Eye (tissue), 1 donor: Measurements from ENCODE around the gene HERC6.
"Not testable (repeated sequence)": the region's sequence is repeated elsewhere in the genome, so short reads cannot be mapped to it uniquely, and the experiment has no call there.

Source experiments
- DNase-seq: peaks from one replicate; pipeline ENCODE4 v3.0.0-alpha.2; 2015

HERC6 gene

DNA sequence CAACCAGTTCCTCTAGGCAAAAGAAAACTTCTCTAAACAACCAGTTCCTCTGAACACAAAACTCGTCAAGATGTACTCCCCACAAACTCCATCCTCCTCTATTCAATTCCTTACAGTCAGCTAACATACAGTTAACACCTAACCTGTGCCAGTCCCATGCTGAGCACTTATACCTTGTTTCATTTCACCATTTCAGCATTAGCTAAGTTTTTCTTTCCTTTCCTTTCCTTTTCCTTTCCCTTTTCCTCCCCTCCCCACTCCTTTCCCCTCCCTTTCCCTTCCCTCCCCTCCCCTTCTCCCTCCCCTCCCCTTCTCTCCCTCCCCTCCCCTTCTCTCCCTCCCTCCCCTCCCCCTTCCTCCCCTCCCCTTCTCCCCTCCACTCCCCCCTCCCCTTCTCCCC, 13.1 kb downstream of the HERC6 start:
- no peak for DNase-seq

DNA sequence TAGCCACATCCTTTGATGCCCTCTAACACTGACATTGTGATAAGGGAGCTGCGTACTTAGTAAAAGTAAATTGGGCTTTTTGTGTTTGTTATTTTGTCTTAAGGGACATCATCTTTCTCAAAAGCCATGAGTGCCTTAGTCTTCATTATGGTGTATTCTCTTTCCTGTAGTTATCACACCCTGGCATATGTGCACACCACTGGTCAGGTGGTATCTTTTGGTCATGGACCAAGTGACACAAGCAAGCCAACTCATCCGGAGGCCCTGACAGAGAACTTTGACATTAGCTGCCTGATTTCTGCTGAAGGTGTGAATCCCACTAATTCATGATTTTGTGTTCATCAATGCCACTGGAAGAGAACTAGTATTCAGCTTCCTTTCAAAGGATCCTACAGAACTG, 18.0 kb downstream of the HERC6 start:
- DNase-seq: no peak

DNA sequence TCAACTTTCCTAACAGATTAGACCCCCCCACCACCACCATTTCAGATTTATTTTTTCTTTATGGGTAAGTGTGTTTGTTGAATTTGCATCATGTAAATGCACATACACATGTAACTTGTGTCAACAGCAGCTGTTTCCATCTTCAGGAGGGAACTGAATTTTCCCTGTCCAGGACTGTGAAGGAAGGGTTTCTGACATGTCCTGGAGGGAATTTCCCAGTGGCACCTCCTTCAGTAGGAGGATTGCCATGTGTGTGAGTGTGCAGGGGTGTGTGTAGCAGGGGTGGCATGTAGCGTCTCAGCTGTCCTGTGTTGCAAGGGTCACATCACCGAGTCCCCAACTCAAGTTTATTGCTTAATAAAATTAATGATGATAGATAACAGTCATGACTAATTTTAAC, 19.7 kb downstream of the HERC6 start:
- no peak for DNase-seq

DNA sequence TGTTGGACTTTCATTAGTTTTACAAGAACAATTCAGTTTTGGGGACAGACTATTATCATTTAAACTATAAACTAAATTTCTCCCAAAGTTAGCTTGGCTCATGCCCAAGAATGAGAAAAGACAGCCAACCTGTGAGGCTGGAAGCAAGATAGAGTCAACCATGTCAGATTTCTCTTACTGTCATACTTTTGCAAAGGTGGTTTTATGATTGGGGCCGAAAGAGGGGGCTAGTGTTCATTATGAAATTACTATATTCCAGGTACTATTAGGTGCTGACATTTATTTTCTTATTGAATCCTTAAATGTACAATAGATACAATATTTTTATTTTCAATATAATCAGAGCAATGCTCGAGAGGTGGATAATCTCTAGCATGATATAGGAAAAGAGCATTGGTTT, 30.6 kb downstream of the HERC6 start:
- no peak for DNase-seq

DNA sequence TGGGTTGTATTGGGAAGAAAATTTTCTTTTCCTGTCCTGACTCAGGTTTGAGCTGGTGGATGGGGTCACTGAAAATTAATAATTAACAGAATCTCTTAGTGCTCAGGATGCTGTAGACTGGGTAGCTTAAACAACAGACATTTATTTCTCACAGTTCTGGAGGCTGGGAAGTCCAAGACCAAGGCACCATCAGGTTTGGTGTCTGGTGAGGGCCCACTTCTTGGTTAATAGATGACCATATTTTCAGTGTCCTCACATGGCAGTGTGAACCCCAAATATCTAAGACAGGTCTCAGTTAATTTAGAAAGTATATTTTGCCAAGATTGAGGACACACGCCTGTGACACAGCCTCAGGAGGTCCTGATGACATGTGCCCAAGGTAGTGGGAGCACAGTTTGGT, 31.1 kb downstream of the HERC6 start:
- no peak for DNase-seq

DNA sequence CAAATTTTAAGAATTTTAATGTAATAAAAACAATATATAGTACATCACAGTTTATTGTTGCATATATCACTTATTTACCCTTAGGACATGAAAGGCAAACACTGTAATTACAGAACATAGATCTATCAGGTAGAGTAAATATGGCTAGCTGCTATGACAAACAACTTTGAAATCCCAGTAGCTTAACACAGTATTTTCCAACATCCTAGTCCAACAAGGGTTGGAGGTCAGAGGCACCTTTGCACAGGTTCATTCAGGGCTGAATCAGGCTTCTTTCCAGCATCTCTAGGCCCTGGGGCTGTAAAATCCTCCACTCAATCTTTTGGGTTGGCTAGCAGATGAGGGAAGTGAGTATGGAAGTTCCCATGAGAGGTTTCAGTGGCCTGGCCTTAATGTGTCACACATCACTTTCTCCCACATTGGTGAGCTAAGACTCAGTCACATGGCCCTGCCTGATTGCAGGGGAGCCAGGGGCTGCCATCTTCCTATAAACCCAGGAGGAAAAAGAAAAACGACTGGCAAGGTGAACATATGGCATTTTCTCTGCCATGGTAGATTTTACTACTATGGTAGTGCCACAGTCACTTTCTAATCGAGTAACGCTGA, 32.9 kb downstream of the HERC6 start:
- no peak for DNase-seq

DNA sequence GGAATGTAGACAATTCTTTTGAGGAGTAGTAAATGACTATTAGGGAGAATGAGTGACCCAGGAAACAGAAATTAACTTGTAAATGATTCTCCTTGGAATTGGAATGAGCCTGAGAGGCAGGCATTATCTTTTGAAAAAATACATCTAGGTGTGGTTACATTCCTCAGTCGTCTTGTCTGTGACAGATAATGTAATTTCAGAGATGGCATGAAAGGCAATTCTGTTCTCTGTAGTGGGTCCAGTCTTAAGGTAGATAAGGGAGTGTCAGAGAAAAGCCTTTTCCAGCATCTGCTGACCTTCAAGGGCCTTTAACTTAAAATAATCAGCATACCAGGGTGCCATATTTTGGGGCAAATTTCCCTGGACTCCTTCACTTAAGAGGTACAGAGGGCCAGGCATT, 35.1 kb downstream of the HERC6 start:
- no peak for DNase-seq

DNA sequence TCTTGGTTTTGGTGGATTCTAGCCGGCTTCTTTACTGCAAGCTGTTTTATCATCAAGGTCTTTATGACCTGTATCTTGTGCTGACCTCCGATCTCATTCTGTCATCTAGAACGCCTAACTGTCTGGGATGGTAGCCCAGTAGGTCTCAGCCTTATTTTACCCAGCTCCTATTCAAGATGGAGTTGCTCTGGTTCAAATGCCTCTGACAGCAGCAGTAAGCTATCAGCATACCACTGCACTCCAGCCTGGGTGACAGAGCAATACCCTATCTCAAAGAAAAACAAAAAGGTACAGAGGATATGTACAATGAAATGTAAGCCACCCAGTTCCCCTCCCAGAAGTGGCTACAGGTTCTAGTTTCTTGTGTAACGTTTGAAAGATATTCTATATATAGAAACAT, 36.1 kb downstream of the HERC6 start:
- DNase-seq: no peak

DNA sequence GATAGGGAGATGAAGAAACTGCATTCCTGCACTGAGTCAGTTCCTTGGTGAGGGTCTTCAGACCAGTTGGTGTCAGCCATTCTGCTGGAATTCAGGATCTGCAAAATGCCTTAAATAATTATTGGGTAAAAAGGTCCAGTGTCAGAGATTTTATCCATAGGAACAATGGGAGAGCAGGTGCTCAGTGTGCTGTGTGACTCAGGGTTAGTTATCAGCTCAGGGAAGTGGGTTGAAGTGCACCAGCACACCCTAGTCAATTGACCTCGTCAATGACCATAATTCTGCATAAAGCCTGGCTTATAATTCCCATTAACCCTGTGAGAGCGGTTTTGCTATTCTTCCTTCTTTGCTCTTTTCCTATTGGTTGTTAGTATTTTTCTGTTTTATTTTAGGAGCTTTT, 37.3 kb downstream of the HERC6 start:
- no peak for DNase-seq

DNA sequence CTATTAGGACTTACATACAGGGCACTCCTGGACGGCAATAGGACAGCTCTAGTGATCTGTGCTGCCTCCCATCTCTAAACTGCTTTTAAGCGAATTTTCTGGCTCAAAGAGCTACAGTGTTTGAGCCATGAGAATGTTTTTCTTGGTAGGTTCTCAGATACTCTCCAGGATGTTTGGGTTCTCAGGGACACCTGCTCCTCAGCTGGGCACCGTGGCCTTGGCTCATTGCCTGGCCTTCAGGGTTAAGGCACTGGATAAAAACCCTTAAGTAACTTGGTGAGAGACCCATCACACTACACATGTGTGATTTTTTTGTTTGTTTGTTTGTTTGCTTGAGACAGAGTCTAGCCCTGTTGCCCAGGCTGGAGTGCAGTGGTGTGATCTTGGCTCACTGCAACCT, 39.8 kb downstream of the HERC6 start:
- no peak for DNase-seq

DNA sequence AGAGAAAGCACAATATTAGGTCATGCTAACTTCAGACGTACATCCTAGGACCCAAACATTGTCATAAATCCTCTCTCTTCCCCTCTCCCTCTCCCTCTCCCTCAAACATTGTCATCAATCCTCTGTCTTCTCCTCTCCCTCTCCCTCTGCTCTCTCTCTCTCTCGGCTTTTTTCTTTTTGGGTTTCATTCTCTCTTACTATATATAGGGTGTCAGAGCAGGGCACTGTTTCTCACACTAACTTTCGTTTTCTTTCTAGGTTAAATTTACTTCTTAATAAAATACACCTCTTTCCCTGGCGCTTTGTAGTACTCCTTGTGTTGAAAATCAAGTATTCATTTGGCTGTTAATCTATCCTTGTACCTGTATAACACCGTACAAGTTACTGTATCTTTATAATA, 41.2 kb downstream of the HERC6 start:
- no peak for DNase-seq

DNA sequence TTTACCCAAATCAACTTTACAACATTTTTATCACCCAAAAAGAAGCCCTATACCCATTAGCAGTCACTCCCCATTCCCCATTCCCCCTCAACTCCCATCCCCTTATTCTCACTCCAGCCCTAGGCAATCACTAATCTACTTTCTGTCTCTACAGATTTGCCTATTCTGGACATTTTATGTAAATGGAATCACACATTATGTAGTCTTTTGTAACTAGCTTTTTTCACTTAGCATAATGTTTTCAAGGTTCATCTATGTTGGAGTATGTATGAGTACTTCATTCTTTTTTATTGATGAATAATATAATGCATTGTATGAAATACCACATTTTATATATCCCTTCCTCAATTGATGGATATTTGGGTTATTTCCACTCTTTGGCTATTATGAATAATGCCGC, 42.2 kb downstream of the HERC6 start:
- DNase-seq: no peak

DNA sequence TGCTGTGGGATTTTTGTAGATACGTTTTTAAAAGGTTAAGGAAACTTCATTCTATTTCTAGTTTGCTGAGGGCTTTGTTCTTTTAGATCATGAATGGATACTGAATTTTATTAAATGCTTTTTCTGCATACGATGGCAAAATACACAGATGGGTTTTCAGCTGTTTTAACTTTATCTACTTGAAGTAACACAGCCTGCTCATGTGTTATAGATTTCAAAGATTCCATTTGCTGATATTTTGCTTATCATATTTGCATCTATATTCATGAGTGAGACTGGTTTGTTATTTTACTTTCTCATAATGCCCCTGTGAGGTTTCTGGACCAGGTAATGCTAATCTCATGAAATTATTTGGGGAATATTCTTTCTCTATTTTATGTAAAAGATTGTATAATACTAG, 43.8 kb downstream of the HERC6 start:
- DNase-seq: no peak

DNA sequence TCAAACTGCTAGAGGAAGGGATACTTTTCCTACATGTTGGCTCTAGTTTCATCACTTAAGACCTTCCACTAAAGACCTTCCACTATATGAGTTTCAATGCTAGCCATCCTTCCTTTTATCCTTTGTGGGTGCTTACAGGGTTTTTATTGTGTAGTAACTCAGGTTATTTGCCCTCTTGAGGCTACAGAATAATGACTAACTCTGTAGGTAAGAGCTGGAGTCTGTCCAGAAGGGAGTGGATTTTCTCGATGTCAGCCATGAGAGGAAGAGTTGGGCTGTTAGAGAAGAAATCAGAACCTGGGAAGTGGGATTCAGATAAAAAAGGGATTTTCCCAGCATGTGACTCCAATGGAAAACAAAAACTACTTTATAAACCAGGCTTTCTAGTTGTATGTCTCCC, 50.7 kb downstream of the HERC6 start:
- no peak for DNase-seq

DNA sequence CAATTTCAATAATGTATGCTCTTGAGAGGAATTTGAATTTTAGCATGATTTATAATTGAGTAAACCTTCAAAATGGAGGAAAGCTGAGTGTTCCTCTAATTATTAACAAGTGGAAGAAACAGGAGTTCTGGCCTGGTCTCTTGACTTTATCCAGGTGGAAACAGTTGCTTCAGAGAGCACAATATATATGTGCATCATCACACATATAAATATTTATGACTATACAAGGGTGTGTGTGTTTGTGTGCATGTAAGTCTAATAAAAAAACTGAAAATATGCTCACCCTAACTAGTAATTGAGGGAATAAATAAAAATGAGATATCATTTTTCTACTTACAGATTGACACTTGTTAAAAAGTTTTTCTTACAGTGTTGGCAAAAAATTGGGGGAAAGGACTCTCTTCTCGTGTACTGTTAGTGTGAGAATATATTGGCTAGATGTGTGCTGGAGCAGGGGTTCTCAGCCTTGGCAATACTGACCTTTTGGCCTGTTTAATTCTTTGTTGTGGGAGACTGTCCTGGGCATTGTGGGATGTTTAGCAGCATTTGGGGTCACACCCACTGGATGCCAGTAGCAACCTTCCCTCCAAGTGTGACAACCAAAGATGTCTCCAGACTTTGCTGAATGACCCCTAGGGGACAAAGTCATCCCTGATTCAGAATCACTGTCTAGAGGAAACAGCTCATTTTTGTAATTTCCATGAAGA, 57.5 kb downstream of the HERC6 start:
- no peak for DNase-seq

DNA sequence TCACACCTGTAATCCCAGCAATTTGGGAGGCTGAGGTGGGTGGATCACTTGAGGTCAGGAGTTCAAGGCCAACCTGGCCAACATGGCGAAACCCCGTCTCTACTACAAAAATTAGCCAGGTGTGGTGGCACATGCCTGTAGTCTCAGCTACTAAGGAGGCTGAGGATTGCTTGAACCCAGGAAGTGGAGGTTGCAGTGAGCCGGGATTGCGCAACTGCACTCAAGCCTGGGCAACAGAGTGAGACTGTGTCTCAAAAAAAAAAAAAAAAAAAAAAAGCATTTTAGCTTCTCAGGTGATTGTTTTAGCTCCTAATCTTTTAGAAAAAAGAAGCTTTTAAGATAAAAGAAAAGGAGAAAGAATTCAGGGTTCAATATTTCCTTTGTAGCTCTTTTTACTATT, 59.2 kb downstream of the HERC6 start:
- DNase-seq: not testable (repeated sequence)

DNA sequence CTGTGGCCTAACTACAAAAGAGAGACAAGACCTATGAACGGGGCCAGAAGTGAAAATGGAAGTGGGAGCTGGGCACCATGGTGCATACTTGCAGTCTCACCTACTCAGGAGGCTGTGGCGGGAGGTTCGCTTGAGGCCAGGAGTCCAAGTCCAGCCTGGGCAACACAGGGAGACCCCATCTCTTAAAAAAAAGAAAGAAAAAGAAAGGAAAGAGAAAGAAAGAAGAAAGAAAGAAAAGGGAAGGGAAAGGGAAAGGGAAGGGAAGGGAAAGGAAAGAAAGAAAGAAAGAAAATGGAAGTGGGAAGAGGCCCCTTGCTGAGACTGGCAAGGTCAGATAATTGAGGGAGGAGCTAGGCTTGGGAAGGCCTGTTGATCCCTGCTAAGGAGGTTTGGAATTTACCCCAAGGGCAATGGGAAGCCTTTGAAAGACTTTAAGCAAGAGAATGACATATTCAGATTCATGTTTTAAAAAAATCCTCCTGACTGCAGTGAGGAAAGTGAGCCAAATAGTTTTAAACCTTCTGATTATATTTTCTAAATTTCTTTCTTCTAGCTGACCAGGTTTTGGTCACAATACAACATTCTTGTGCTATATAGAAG, 60.6 kb downstream of the HERC6 start:
- DNase-seq: peak; percentile 12

DNA sequence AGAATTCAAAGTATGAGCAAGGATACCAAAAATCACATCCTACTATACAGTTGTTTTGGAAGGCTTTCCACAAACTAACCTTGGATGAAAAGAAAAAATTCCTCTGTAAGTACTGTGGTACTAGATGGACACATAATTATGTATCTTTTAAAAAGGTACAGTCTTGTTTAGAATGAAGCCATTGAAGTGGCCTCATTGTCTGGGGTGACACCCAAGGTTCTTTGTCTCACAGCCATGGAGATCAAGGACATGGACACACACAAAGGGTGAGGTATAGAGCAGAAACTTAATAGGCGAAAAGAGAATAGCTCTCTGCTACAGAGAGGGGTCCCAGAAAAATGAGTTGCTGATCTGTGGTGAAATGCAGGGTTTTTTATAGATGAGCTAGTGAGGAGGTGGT, 61.5 kb downstream of the HERC6 start:
- no peak for DNase-seq

DNA sequence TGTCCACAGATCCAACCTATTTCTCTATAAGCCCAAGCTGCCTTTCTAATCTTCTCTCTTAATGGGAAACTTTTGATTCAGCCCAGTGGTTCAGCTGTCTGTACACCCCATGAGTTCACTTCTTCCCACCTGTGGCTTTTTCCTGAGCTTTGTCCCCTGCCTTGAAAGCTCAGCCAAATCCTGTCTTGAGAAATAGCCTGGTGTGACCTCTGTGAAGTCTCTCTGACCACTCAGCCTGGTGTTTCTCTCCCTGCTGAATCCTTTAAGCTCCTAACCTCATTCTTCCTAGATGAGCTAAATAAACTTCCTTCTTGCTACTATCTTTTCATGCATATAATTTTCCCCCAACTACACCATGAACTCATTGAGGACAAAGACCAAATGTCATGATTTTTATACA, 63.0 kb downstream of the HERC6 start:
- no peak for DNase-seq

DNA sequence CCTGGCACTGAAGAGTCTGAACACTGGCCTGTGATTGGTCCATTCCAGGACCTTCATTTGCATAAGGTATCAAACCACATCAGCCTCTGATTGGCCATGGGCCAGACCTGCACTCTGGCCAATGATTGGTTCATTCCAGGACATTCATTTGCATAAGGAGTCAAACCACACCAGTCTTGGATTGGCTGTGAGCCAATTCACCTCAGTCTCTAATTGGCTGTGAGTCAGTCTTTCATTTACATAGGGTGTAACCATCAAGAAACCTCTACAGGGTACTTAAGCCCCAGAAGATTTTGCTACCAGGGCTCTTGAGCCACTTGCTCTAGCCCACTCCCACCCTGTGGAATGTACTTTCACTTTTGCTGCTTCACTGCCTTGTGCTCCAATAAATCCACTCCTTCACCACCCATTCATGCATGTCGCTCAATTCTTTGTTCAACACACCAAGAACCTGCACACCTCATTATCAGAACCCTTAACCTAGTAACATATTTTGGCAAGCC, 64.1 kb downstream of the HERC6 start:
- no peak for DNase-seq

DNA sequence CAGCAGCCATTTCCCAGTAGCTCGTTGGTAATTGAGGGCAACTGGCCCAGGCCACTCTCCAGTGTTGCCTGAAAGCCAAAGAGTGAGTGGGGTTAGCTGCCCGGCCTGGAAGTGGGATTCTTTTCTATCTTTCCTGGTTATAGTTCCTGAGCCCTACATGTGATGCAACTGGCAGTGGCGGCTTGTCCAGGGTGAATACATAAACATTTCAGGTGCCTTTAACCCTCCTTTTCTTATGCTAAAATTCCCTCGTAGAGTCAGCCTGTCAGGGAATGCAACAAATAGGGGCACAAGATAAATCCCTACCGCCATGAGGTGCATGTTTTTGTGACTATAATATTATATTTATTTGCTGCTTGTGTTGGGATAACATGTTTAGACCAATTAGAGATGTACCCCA, 64.8 kb downstream of the HERC6 start:
- DNase-seq: no peak

DNA sequence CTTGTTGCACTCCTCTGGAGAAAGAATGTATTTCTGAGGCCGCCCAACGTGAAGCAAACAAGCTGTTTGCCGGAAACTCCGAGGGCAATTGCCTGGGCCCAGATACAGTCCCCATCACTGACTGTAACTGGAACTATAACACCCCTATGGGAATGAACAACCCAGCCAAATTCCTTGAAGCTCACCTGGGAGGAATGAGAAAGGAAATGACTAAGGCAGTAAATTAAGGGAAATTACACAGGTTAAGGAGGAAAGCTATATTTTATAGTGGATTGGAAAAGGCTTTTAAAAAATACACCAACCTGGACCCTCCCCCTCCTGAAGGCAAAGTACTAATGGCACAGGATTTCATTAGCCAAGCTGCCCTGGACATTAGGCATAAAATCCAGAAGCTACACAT, 66.6 kb downstream of the HERC6 start:
- DNase-seq: no peak

DNA sequence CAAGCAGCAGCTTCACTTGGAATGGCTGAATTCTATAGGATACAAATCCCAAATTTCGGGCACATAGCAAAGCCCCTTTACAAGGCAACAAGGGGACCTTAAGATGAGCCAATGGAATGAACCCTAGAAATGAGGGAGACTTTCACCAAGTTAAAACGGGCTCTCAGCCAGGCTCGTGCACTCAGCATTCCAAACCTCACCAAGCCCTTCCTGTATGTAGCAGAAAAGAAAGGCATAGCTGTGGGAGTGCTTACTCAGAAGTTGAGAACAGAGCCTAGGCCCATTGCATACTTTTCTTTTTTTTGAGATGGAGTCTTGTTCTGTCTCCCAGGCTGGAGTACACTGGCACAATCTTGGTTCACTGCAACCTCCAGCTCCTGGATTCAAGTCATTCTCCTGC, 67.5 kb downstream of the HERC6 start:
- no peak for DNase-seq

DNA sequence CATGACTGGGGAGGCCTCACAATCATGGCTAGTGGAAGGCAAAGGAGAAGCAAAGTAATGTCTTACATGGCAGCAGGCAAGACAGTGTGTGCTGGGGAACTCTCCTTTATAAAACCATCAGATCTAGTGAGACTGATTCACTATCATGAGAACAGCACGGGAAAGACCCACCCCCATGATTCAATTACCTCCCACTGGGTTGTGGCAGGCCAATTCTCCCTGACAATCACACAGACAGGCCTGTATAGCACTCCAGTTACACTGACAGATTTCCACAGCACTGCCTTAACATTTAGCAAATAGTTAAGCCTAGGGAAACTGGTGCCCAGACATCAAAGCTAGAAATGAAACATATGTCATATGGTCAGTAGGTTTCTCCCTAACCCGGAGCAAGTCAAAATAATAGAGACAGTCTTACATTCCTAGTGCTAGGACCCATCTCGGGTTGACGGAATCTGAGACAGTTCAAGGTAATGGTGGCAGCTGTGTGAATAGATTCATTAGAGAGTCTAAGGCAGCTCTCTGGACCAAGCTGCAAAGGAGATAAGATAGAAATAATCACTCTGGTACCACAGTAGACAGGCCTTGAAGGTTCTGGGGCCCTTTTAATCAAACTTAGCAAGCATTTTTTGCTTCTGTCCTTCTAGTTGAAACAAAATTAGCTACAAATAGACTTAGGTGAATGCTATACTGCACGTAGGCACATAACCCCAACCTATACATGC, 68.9 kb downstream of the HERC6 start:
- DNase-seq: no peak
